GM21360 (cell line): ENCODE measurements around the gene ROBO1.

ENCODE experiments used
- ATAC-seq: cut with Tn5 transposase; IDR thresholded peaks from one replicate; pipeline ENCODE4 v1.9.1; 2021; ENCODE audit warnings: mild to moderate bottlenecking, moderate library complexity; ENCODE audit not compliant: unreplicated experiment

ROBO1 gene

DNA sequence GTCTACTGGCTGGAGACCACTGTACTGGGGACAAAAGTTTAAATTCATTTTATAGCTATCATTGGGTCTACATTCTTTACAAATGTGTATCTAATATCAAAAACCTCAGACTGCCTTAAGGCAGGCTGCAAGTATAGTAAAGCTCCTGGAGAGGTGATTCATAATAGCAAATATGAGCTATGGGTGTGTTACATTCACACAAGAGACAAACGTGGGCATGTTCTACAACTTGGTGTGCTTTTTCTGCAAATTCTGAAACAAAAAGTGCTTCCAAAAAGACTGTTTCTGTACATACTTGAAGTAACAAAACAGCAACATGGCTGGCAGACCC is 1101.4 kb downstream of the ROBO1 start:
- ATAC-seq = no peak

DNA sequence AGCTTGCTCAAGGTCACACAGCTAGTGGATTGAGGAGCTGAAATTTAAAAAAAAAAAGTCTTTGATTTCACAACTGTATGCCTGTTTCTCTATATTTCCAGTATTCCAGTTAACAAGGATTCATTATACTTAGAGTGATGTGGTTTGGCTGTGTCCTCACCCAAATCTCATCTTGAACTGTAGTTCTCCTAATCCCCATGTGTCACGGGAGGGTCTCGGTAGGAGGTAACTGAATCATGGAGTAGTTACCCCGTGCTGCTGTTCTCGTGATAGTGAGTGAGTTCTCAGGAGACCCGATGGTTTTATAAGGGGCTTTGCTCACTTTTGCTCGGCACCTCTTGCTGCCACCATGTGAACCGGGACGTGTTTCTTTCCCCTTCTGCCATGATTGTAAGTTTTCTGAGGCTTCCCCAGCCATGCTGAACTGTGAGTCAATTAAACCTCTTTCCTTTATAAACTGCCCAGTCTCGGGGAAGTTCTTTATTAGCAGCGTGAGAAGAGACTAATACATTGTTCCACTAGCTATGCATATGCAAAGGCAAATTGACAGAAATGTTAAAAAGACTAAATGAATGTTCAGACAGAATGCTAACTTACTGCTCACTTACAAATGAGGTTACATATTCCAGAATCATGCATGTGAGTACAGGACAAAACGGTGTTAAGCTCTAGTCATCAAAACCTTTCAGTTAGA is 1101.9 kb downstream of the ROBO1 start:
- ATAC-seq = no peak

DNA sequence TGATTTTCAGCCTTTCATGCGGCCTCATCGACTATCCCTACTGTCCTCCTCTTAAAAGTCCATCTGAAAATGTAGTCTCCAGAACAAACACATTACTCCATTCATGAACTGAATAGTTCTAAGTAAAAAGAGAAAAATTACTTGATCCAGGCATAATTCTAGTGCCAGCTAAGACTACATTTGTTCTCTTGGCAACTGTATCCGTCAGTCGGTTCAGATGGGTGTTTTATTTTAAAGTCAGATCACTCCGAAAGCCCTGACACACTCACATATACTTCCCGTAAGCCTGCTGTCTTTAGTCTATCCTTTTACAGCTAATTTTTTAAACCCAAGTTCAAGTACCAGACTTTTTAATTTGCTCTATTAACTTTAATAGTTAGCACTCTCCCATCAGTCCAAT is 1102.7 kb downstream of the ROBO1 start:
- no peak for ATAC-seq

DNA sequence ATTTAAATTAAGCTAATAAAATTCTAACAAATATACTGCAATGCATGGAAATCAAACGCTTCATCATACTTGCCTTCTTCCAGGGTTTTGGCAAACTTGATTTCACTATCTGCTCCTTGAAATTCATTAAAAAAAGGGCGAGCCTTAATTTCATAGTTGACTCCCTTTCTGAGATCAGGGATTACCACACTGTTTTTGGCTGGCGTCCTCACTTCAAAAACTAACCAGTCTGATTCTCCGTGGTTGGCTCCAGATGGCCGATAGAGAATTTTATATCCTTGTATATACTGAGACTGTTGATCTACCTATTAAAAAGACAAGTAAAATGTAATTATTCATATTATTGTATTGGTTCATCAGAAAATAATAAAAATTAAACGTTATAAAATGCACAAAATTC is 1106.8 kb downstream of the ROBO1 start:
- ATAC-seq = no peak

DNA sequence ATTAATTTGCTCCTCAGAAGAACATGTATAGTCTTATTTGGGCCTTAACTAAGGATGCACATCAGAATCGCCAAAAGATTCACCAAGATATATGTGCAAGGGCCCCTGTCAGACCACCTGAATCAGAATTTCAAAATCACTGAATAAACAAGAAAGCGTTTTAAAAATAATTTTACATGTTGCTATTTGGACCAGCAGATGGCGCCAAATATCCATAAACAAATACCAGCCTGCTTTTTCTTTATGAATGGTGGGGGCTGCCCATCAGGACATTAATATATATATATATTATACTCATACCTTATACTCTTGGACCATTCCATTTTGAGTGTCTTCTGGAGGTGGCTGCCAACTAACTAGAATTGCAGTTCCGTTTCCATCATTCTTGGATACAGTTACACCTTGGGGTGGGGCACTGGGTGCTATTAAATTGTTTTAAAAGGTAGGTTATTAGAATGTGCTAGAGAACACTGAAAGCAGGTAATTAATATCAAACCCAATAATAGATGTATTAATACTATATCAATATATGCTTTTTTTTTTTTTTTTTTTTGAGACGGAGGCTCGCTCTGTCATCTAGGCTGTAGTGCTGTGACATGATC is 1108.3 kb downstream of the ROBO1 start:
- ATAC-seq = peak; percentile 52

DNA sequence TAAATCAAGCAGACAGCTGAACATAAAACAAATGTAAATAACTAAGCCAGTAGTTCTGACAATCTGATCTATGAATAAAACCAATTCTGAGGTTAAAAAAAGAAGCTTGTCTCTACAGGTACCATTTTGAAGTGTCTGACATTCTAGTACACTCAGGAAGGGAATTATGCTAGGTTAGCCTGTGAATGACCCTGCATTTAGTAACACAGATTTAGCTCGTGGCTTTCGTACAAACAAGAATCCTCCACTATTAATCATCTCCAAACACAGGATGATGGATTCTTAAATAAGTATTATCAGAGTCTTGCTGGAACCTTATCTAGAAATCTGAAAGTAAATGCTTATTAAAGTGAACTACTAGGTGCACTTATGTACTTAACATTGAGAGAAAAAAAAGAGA is 1120.1 kb downstream of the ROBO1 start:
- ATAC-seq = no peak

DNA sequence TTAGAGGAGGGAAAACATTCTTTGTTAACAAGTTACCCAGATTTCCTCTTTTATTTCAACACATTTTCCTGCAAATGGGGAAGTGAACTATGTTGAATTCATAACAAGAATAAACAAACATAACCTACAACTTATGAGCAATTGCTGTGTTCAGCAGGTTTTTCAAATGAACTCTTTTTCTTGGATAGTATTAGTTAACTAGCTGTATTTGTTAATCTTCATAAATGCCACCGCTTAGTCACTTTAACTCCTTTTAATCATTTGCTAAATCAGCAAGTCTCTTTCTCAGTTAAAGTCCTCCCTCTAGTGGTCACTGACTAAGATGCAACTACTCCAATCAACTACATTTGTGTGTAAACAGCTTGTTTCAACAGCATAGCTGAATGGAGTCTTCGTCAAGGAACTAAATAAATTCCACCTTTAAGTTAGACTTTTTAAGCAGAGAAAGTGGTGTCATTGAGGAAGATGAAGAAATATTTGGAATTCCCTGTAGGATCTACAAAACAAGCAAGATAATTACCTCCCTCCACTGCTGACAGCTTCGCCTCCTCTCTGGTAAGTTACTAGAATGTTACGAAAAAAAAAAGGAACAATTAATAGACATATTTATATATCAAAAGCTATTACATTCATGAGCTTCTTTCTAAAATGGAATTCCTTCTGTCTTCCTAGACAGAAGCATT is 1122.0 kb downstream of the ROBO1 start:
- ATAC-seq = peak; percentile 81

DNA sequence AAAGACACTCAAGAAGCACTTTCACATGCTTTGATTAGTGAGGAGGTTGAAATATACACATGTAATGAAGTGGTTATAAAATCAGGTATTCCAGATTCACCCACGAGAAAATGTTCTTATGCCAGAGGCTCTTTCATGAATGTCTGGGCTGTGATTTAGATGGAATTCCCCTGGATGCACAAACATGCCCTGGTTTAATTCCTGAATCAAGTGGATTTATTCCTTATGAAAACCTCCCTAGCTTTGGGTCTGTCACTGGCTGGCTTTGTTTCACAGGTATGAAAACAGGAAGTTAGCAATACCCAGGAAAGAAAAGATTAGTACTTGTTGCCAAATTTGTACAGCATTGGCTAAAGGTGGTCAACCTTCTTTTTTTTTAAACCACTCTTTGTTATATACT is 1123.0 kb downstream of the ROBO1 start:
- no peak for ATAC-seq

DNA sequence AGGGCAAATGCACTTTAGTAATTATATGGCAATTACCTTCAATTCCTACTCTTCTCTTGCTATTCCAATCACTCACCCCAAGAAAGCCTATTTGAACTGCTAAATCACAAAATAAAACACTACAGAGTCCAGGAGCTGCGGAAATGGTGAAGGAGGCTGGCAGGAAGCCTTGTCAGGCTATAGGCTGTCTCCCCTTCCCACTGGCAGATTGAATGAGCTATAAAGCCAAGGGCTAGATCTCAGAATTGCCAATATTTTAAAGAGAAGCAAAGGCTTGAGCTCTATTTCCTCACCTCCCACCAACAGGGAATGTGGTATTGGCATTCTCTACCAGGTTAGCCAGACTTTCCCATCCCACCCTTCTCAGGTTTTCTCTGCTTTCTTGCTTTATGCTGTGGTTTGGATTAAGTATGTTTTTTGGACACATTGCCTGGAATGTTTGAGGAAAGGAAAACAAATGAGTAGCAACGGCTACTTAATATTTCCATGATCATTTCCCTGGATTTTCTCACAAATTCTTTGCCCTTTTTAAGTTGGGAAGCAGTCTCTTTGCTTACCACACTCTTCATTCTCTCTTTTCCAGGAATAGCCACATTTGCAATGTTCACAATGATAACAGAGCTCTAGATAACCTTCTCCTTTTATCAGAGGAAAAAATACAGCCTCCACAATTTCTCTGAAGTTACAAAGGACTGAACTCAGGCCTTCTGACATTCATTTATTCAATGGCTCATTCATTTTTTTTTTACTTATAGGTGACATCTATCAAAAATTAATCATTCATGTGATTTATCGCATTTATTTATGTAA is 1125.4 kb downstream of the ROBO1 start:
- no peak for ATAC-seq

DNA sequence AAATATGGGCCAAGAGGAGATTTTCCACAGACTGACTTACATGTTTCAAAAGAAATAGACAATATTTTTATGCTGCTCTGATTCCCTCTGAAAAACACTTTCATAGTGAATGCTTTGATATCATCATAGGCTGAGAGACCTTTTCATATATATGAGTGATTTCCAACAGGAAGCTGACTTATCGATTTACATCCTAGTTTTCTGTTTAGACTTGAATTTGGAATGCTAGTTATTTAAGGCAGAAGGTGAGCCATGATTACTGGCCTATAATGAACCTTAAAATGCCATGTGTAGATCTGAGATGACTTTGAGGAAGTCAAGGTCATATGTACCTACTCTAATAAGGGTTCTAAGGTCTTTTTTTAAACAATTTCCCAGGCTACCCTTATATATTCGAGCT is 1126.1 kb downstream of the ROBO1 start:
- no peak for ATAC-seq

DNA sequence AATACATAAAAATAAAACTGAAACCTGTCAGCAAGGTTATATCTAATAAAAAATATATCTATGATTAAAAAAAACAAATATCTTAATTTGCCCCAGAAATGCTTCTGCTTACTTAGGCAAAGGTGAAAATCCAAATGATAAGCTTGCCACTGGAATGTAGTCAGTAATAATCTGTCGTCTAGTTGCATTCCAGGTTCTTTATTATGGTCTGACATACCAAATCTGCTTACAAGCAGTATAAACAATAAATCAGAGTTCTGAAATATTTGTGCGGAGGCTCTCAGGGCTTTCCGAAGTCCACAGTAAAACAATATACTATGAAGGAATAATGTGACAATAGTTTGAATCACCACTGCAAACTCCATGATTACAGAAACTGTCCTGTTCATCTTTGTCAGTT is 1133.5 kb downstream of the ROBO1 start:
- no peak for ATAC-seq

DNA sequence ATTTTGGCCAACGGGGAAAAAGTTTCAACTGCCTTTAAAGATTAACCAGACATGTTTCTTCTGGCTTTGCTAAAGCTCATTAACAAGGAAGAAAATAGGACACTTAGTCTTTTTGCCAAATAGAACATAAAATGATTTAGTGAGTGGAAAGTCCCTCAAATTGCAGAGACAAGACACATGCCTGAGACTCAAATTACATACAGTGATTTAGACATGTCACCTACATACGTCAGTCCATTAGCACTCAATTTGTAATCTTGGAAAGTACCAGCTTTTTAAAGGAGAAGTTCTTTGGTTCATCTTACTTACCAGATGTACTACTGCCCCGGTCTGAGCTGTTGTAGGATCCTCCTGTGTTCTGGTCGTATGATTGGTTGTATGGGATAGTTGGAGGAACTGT is 1134.2 kb downstream of the ROBO1 start:
- no peak for ATAC-seq

DNA sequence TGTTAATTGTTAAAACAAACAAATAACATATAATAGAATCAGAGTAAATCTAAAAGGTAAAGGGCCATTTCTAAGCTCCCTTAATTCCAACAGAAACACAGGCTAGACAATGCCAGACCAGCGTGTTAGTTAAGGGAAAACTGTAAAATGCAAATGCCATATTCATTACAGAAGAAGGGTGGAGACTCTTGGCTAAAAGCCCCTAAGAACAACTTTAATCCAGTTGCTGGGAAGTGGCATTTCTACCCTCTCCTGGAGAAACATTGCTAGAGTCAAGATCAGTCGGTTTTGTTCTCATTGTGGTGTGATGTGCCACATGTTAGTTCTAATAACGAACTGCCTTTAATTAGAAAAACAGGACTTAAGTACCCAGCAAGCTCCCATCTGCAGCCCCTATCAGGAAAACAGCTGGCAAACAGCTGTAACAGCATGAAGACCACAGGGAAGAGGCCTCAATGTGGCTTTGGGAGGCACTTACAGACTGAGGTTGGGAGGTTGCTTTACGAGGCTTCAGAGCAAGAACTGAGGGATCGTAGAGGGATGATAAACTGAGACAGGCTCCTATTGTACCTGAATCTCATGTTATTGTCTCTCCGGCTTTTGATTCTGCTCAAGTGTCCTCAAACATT is 1134.8 kb downstream of the ROBO1 start:
- no peak for ATAC-seq

DNA sequence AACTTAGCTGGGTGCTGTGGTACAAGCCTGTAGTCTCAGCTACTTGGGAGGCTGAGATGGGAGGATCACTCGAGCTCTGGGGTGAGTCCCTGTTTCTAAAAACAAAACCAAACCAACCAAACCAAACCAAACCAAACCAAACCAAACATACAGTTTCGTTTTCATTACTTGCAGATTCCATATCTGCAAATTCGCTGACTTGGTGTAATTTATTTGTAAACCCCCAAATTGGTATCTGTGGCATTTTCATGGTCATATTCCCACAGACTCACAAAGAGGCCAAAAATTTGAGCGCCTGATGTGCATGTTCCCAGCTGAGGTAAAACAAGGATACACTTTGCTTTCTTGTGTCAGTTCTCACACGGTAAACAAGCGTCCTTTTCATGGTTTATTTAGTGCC is 1138.3 kb downstream of the ROBO1 start:
- no peak for ATAC-seq

DNA sequence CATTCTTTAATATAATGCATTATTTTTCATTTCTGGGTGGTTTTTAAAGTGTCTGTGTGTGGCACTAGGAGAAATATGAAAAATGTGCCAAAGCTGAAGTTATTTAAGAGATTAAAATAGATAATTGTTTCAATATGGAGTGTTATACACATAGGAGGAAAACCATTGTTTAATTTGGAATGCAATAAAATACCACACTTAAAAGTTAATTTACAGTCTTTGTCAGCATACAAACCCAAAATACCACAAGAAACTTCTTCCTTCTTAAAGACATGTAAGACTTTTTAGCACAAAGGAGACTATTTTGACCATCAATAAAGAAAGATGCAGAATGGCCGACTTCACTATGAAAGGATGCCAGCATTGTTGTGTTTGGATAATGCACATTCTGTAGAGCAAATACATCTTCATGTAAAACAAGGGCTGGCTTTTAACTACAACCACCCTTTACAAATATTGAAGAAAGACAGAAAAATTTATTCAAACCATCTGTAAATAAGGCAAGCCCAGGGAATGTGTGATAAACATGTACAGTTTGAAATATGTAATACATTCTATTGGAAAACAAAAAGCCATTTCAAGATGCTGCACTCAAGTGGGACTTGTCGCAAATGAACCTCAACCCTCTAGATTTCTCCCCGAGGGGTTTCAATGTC is 1146.6 kb downstream of the ROBO1 start:
- no peak for ATAC-seq

DNA sequence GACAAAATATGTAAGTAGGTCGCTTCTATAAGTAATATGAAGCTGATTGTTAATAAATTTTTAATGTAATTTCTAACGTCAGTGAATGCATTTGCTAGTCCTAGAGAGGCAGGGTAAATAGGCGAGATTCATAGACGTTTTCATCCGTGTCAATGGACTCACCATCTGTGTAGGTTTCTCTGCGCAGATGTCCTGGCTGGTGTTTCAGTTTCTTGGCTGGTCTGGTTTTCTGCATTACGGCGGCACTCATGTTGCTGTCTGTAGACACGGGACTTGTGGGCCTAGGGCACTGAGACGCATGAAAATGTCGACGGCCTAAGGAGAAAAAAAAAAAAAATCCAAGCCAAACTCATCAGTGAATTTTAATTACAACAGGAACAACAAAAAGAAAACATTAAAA is 1153.3 kb downstream of the ROBO1 start:
- no peak for ATAC-seq

DNA sequence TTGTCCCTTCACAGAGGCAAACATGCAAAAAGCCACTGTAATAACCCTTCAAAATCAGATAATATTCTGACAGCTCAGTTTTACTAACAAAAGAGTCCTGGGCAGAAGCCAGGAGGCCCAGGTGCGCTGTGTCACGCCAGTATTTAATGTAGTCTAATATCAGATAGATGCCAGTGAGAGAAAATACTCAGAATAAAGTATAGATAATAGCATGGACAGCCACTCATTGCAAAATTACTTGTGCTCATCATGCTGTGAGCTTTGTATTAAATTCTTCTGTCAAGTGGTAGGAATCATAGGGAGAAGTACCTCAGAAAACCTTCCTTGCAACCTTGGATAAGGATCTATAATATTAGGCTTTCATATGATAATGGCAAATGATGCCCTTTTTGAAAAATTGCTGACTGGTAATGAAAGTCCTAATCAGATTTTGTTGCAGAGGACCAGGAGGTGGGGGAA is 1154.3 kb downstream of the ROBO1 start:
- ATAC-seq = no peak

DNA sequence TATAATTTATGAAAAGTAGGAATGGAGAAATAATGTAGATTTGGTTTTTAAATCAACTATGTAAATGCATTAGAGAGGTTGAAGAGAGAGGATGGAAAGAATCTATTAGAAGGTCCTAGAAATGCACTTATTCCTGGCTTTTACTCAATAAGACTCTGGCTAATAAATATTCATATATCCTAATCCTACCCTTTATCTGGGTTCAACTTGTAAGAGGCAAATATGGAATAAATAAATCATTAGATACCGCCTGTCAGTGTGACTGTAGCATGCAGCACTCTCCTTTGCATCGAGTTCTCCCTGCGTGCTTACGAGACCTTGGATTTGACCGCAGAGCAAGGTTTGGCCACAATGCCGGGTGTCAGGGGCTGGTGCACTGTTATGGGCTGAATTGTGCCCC is 1156.5 kb downstream of the ROBO1 start:
- no peak for ATAC-seq

DNA sequence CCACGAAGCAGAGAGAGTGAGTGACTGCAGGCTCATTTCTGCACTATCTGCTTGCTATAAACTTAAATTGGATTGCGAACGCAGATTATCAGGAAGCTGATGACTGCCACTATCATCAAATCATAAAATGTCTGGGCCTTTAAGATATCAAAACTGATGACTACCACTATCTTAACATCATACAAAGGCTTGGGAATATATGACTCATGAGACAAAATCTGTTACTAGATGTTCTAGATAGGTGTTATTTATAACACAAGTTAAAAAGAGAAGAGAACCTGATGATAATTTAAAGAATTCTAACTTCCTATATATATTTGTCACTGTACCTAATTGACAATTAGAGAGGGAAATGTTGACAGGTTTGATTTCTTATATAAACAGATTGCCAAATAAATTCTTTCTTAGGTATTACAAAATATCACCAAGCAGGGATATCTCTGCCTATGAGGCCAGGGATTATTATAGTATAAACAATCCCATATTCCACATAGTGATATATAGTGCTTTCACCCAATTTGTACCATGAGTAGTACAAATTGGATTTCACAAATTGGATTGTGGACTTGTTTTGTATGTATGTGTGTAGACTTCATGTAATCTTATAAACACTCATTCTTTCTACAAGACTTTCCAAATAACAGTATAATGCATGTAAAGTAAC is 1157.2 kb downstream of the ROBO1 start:
- ATAC-seq = no peak

DNA sequence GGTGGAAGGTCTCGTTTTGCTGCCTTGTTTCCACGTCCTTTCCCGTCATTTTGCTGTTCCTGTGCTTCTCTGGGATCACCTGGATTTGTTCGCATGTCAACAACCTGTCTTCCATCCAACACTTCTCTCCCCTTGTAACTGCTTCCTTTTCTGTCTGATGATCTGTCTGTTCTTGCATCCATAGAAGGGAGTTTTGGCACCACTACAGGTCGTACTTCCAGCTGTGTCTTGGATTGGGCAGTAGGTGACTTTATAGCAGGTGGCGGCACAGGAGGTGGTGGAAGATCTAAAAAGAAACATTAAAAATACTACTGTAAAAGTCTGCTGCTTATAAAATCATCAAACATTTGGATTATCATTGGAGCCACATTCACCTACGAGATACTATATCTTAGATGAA is 1161.0 kb downstream of the ROBO1 start:
- ATAC-seq = no peak
